K562 (cell line): ENCODE measurements around the gene C3. TPM values are rescaled to one million over a fixed set of nuclear protein-coding genes. Genes with fewer than 3 reads are reported as not detected.

Experiments used
- ARID1B ChIP-seq: fragments of 450-650 bp; IDR thresholded peaks from 2 replicates; pipeline ENCODE4 v1.6.1; 2016; ENCODE audit warnings: antibody characterized with exemption, mild to moderate bottlenecking, inconsistent platforms
- BACH1 ChIP-seq: fragments of 200-800 bp; sonication (Bioruptor generic); IDR thresholded peaks from 2 replicates; pipeline ENCODE4 v1.6.1; 2016; ENCODE audit warnings: missing genetic modification characterization, missing compliant biosample characterization
- FOXK2 ChIP-seq, 2 experiments: fragments of 450-650 bp; IDR thresholded peaks in 1 of 2; conservative IDR thresholded peaks in 1 of 2; 2 replicates each; pipeline ENCODE4 v1.6.1; 2016; ENCODE audit warnings: low read depth in 2 of 2, mild to moderate bottlenecking in 1 of 2
- GABPB2 ChIP-seq: fragments of 250-450 bp; sonication (Bioruptor Pico); conservative IDR thresholded peaks from 2 replicates; pipeline ENCODE4 v1.5.1; 2021; ENCODE audit warnings: mild to moderate bottlenecking
- HMG20A ChIP-seq: fragments of 450-650 bp; formaldehyde crosslinking; conservative IDR thresholded peaks from 2 replicates; pipeline ENCODE4 v1.4.0; 2020; ENCODE audit warnings: mild to moderate bottlenecking, mixed read lengths
- HOXB6 ChIP-seq: fragments of 250-450 bp; sonication (Bioruptor Pico); IDR thresholded peaks from 2 replicates; pipeline ENCODE4 v1.5.1; 2022; ENCODE audit warnings: mild to moderate bottlenecking, borderline replicate concordance
- IRF2 ChIP-seq: sonication (generic); formaldehyde crosslinking; IDR thresholded peaks from 2 replicates; pipeline ENCODE4 v1.8.1; 2022; ENCODE audit warnings: mild to moderate bottlenecking, missing genetic modification reagents
- KDM4B ChIP-seq, 2 experiments: fragments of 450-650 bp in 1 of 2; sonication (generic) in 1 of 2; IDR thresholded peaks; 2 replicates each; pipeline ENCODE4 v1.6.1; 2016 to 2017; ENCODE audit warnings: borderline replicate concordance in 2 of 2, antibody characterized with exemption in 1 of 2, low read depth in 1 of 2, mild to moderate bottlenecking in 1 of 2
- MAFK ChIP-seq: IDR thresholded peaks from 2 replicates; pipeline ENCODE4 v1.6.1; 2011; ENCODE audit warnings: low read length, improper control_type of control experiment
- MIER1 ChIP-seq: fragments of 450-650 bp; IDR thresholded peaks from 2 replicates; pipeline ENCODE4 v1.6.1; 2016; ENCODE audit warnings: antibody characterized with exemption, mild to moderate bottlenecking, low read depth
- NCOR1 ChIP-seq: fragments of 450-650 bp; IDR thresholded peaks from 2 replicates; pipeline ENCODE4 v1.6.1; 2016; ENCODE audit warnings: mild to moderate bottlenecking, moderate library complexity
- NFATC3 ChIP-seq: fragments of 450-650 bp; IDR thresholded peaks from 2 replicates; pipeline ENCODE4 v1.6.1; 2017; ENCODE audit warnings: mild to moderate bottlenecking
- NR4A1 ChIP-seq, 2 experiments: fragments of 250-450 bp in 1 of 2; fragments of 450-650 bp in 1 of 2; sonication (Bioruptor Pico) in 1 of 2; IDR thresholded peaks; 2 replicates each; pipeline versions ENCODE4 v1.4.0 to v1.6.1; 2016 to 2020; ENCODE audit warnings: mild to moderate bottlenecking in 2 of 2, missing compliant biosample characterization in 1 of 2, missing genetic modification characterization in 1 of 2, moderate library complexity in 1 of 2
- NRF1 ChIP-seq, 2 experiments: fragments of 450-650 bp; IDR thresholded peaks in 1 of 2; conservative IDR thresholded peaks in 1 of 2; 2 replicates each; pipeline ENCODE4 v1.6.1; 2014; ENCODE audit warnings: mild to moderate bottlenecking in 2 of 2
- OTX1 ChIP-seq: fragments of 450-650 bp; formaldehyde crosslinking; IDR thresholded peaks from 2 replicates; pipeline ENCODE4 v1.4.0; 2022; ENCODE audit warnings: mild to moderate bottlenecking
- POLR2AphosphoS5 ChIP-seq: IDR thresholded peaks from 2 replicates; pipeline ENCODE4 v1.6.1; 2011; ENCODE audit warnings: mild to moderate bottlenecking, low read depth, low read length, moderate library complexity; ENCODE audit not compliant: control insufficient read depth, insufficient read depth
- PTTG1 ChIP-seq: fragments of 450-650 bp; IDR thresholded peaks from 2 replicates; pipeline ENCODE4 v1.6.1; 2016; ENCODE audit warnings: low read depth, mild to moderate bottlenecking, missing genetic modification characterization, missing compliant biosample characterization
- RAD21 ChIP-seq, 2 experiments: fragments of 250-450 bp in 1 of 2; fragments of 450-650 bp in 1 of 2; sonication (Bioruptor Pico) in 1 of 2; formaldehyde crosslinking in 1 of 2; IDR thresholded peaks in 1 of 2; conservative IDR thresholded peaks in 1 of 2; 2 replicates each; pipeline versions ENCODE4 v1.4.0 to v1.8.0; 2020 to 2022; ENCODE audit warnings: mild to moderate bottlenecking in 2 of 2, moderate library complexity in 1 of 2
- XRCC5 ChIP-seq: fragments of 200-400 bp; formaldehyde crosslinking; IDR thresholded peaks from 2 replicates; pipeline ENCODE4 v1.6.1; 2017; ENCODE audit warnings: low read depth, mild to moderate bottlenecking, low read length
- ZNF143 ChIP-seq: sonication (generic); formaldehyde crosslinking; IDR thresholded peaks from 2 replicates; pipeline ENCODE4 v1.9.0; 2022; ENCODE audit warnings: mild to moderate bottlenecking, missing genetic modification reagents
- ZNF146 ChIP-seq: IDR thresholded peaks from one replicate; pipeline ENCODE4 v1.6.1; 2018; ENCODE audit warnings: missing compliant biosample characterization; ENCODE audit not compliant: unreplicated experiment
- ZNF197 ChIP-seq: fragments of 200-800 bp; sonication (Bioruptor generic); IDR thresholded peaks from 2 replicates; pipeline ENCODE4 v1.6.1; 2016; ENCODE audit warnings: low read depth, missing genetic modification characterization, missing compliant biosample characterization
- ZNF316 ChIP-seq: fragments of 450-650 bp; IDR thresholded peaks from 2 replicates; pipeline ENCODE4 v1.6.1; 2016
- ZNF561 ChIP-seq: fragments of 450-650 bp; formaldehyde crosslinking; conservative IDR thresholded peaks from 2 replicates; pipeline ENCODE4 v1.4.0; 2020; ENCODE audit warnings: mild to moderate bottlenecking, moderate library complexity
- ZNF589 ChIP-seq: fragments of 200-800 bp; sonication (Bioruptor generic); IDR thresholded peaks from 2 replicates; pipeline ENCODE4 v1.6.1; 2016; ENCODE audit warnings: low read depth, missing genetic modification characterization, missing compliant biosample characterization
- ZZZ3 ChIP-seq: fragments of 450-650 bp; IDR thresholded peaks from 2 replicates; pipeline ENCODE4 v1.6.1; 2016; ENCODE audit warnings: antibody characterized with exemption, mild to moderate bottlenecking, moderate library complexity
- polyA plus RNA-seq, 8 experiments: library from polyadenylated mRNA; depleted of rRNA in 4 of 8; stranded (reverse) in 5 of 8; unstranded in 3 of 8; fragments of >200 nt; fragmentation: Nextera tagmentation in 2 of 8; fragmentation: Illumina TruSeq in 1 of 8; extraction: Ambion mirVana in 2 of 8; extraction: Trizol in 1 of 8; gene quantifications; 2 replicates each; pipeline versions ENCODE4 v1.2.1 to v1.2.3, GENCODE V29; 2011 to 2014; ENCODE audit warnings: inconsistent platforms in 1 of 8, missing spikeins in 1 of 8
- total RNA-seq, 7 experiments: library from RNA; depleted of rRNA in 6 of 7; stranded (reverse); fragments of >200 nt in 6 of 7; fragmentation: Illumina TruSeq in 2 of 7; extraction: Trizol in 2 of 7; gene quantifications; 2 replicates each; pipeline versions ENCODE4 v1.2.1 to v1.2.3, GENCODE V29; 2011 to 2021; ENCODE audit warnings: low replicate concordance in 1 of 7
- TF ChIP-seq, protein P1 (sequence below), 2 experiments: fragments of 200-800 bp in 1 of 2; sonication (Bioruptor generic) in 1 of 2; sonication (generic) in 1 of 2; formaldehyde crosslinking in 1 of 2; IDR thresholded peaks in 1 of 2; conservative IDR thresholded peaks in 1 of 2; 2 replicates each; pipeline versions ENCODE4 v1.5.0 to v1.6.1; 2016 to 2020; ENCODE audit warnings: missing compliant biosample characterization in 1 of 2, missing genetic modification characterization in 1 of 2, missing genetic modification reagents in 1 of 2
- TF ChIP-seq, protein P2 (sequence below): fragments of 450-650 bp; IDR thresholded peaks from 2 replicates; pipeline ENCODE4 v1.6.1; 2014; ENCODE audit warnings: low read depth, mild to moderate bottlenecking, moderate library complexity, borderline replicate concordance

The C3 gene
- total and polyA plus RNA-seq, 9 of the 15 experiments (the other 6 are each of a cell fraction or from before 2014, with no cell fraction given), result 0.59 to 10.6 (median 2.2) TPM

DNA sequence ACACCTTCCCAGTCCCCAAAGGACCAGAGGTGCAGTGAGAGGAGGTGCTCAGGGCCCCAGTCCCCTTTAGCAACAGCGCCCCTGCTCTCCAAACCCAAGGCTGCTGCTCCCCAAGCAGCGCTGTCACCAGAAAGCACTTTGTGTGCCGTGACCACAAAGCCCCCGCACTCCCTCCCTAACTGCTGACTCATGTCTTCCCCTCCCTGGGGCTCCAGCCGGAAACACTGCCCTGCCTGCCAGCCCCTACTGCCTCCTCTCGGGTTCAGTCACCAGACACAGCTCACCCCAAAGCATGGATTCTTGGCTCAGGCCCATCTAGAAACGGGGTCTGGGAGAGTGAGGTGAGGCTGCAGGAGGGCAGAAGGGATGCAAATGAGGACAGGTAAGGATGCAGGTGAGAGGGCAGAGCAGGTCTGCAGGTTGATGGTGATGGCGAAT lies 45.6 kb downstream of the C3 start (continued):
- TF ChIP-seq, protein P1, sequence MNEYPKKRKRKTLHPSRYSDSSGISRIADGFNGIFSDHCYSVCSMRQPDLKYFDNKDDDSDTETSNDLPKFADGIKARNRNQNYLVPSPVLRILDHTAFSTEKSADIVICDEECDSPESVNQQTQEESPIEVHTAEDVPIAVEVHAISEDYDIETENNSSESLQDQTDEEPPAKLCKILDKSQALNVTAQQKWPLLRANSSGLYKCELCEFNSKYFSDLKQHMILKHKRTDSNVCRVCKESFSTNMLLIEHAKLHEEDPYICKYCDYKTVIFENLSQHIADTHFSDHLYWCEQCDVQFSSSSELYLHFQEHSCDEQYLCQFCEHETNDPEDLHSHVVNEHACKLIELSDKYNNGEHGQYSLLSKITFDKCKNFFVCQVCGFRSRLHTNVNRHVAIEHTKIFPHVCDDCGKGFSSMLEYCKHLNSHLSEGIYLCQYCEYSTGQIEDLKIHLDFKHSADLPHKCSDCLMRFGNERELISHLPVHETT (CRISPR knock-in tag; conservative IDR thresholded peaks at IDR 0.05 in 1 of 2, IDR thresholded peaks at IDR 0.05 in 1 of 2), result no peak
- peak; percentile 70; the same call in 1 of the 2 replicates for TF ChIP-seq XRCC5
- peak; percentile 99 for TF ChIP-seq ZNF316
- TF ChIP-seq NCOR1, result peak; percentile 46; the same call in 1 of the 2 replicates
- peak in 1 of 2 experiments; percentile 23; a peak in 1 of 4 replicates for TF ChIP-seq RAD21 (CRISPR knock-in tag; conservative IDR thresholded peaks at IDR 0.05 in 1 of 2, IDR thresholded peaks at IDR 0.05 in 1 of 2)
- peak; percentile 39 to 47; a peak in 2 of 4 replicates for TF ChIP-seq NRF1 (conservative IDR thresholded peaks at IDR 0.05 in 1 of 2, IDR thresholded peaks at IDR 0.05 in 1 of 2)
- peak; percentile 83 for TF ChIP-seq ARID1B
- no peak for TF ChIP-seq MIER1
- no peak for TF ChIP-seq HMG20A (CRISPR knock-in tag)
- TF ChIP-seq IRF2 (CRISPR knock-in tag), result no peak
- no peak for TF ChIP-seq ZZZ3
- TF ChIP-seq ZNF197 (CRISPR knock-in tag), result no peak
- TF ChIP-seq FOXK2 (conservative IDR thresholded peaks at IDR 0.05 in 1 of 2, IDR thresholded peaks at IDR 0.05 in 1 of 2; ENCODE audit: low read depth in 2 of 2), result 0 out of 4 replicates have a peak, but pooled peaks have one; percentile 11 to 21
- no peak for TF ChIP-seq OTX1 (CRISPR knock-in tag)
- no peak for TF ChIP-seq ZNF561 (CRISPR knock-in tag)
- no peak for TF ChIP-seq ZNF143 (CRISPR knock-in tag)
- no peak for TF ChIP-seq PTTG1 (tag)
- peak; percentile 97 for TF ChIP-seq BACH1 (tag)
- no peak for TF ChIP-seq ZNF589 (CRISPR knock-in tag)
- TF ChIP-seq, protein P2, sequence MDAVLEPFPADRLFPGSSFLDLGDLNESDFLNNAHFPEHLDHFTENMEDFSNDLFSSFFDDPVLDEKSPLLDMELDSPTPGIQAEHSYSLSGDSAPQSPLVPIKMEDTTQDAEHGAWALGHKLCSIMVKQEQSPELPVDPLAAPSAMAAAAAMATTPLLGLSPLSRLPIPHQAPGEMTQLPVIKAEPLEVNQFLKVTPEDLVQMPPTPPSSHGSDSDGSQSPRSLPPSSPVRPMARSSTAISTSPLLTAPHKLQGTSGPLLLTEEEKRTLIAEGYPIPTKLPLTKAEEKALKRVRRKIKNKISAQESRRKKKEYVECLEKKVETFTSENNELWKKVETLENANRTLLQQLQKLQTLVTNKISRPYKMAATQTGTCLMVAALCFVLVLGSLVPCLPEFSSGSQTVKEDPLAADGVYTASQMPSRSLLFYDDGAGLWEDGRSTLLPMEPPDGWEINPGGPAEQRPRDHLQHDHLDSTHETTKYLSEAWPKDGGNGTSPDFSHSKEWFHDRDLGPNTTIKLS, result 0 out of 2 replicates have a peak, but pooled peaks have one; percentile 26
- TF ChIP-seq ZNF146 (CRISPR knock-in tag), result no peak
- no peak for TF ChIP-seq HOXB6
- TF ChIP-seq KDM4B (IDR thresholded peaks at IDR 0.05; ENCODE audit: borderline replicate concordance in 2 of 2, low read depth in 1 of 2), result peak in 1 of 2 experiments; percentile 89; a peak in 1 of 4 replicates
- TF ChIP-seq MAFK, result peak; percentile 96
- TF ChIP-seq NR4A1 (CRISPR knock-in tag; IDR thresholded peaks at IDR 0.05), result no peak
- no peak for TF ChIP-seq NR4A1 (tag; IDR thresholded peaks at IDR 0.05)
- no peak for TF ChIP-seq NFATC3
- TF ChIP-seq POLR2AphosphoS5, result no peak
- TF ChIP-seq GABPB2 (CRISPR knock-in tag), result no peak
